Esophagus muscularis mucosa (tissue), 4 donors: Measurements from ENCODE around the gene CRKL. TPM values are rescaled to one million over a fixed set of nuclear protein-coding genes. Genes with fewer than 3 reads are reported as not detected.
"Not testable (repeated sequence)": the region's sequence is repeated elsewhere in the genome, so short reads cannot be mapped to it uniquely, and the experiment has no call there.

Experiments
- DNase-seq: peaks from one replicate; pipeline ENCODE4 v3.0.0-alpha.2; 2017; ENCODE audit errors: extremely low spot score
- H3K27ac ChIP-seq, 4 donors: fragments of 200-600 bp; sonication (generic); replicated peaks in 1 of 4; 1 replicate in 3 of 4; 2 replicates in 1 of 4; pipeline ENCODE4 v1.5.1; 2016 to 2019; ENCODE audit warnings: mild to moderate bottlenecking in 1 of 4
- H3K27me3 ChIP-seq, 4 donors: fragments of 200-600 bp; sonication (generic); one replicate each; pipeline versions ENCODE4 v1.5.1 to v1.6.0; 2016 to 2019
- H3K36me3 ChIP-seq, 4 donors: fragments of 200-600 bp; sonication (generic); one replicate each; pipeline ENCODE4 v1.5.1; 2016 to 2019
- H3K4me1 ChIP-seq, 4 donors: fragments of 200-600 bp; sonication (generic); one replicate each; pipeline ENCODE4 v1.5.1; 2016 to 2019
- H3K4me3 ChIP-seq, 4 donors: fragments of 200-600 bp; sonication (generic); 1 replicate in 2 of 4; 2 replicates in 2 of 4; pipeline ENCODE4 v1.5.1; 2016 to 2019; ENCODE audit warnings: mild to moderate bottlenecking in 4 of 4, moderate library complexity in 1 of 4
- H3K9me3 ChIP-seq, 4 donors: fragments of 200-600 bp; sonication (generic); 1 replicate in 3 of 4; 2 replicates in 1 of 4; pipeline ENCODE4 v1.5.1; 2016 to 2019
- CTCF ChIP-seq, 3 experiments: fragments of 200-600 bp in 2 of 3; fragments of 450-650 bp in 1 of 3; sonication (generic) in 2 of 3; IDR thresholded peaks; one replicate each; pipeline ENCODE4 v1.5.1; 2017 to 2019; ENCODE audit warnings: antibody characterized with exemption in 3 of 3, mild to moderate bottlenecking in 2 of 3, moderate library complexity in 1 of 3
- EP300 ChIP-seq: sonication (generic); formaldehyde crosslinking; IDR thresholded peaks from one replicate; pipeline ENCODE4 v1.6.1; 2017; ENCODE audit warnings: antibody characterized with exemption
- POLR2A ChIP-seq: fragments of 450-650 bp; IDR thresholded peaks from one replicate; pipeline ENCODE4 v1.6.1; 2017; ENCODE audit warnings: antibody characterized with exemption, moderate library complexity, mild to moderate bottlenecking, low read depth
- POLR2AphosphoS5 ChIP-seq, 2 donors: sonication (generic); formaldehyde crosslinking; IDR thresholded peaks; one replicate each; pipeline ENCODE4 v1.6.1; 2017; ENCODE audit warnings: antibody characterized with exemption in 2 of 2
- WGBS: methylation state at CpG from one replicate; pipeline ENCODE4 v1.1.5; 2018; 5-methylcytosine and 5-hydroxymethylcytosine counted together
- intact Hi-C: fragments of 100-400 bp; cut with DNase I; formaldehyde crosslinking; loops from one replicate; pipeline ENCODE4 v1.15.1; 2023
- total RNA-seq, 4 donors: library from RNA; depleted of rRNA; stranded (reverse); fragments of >200 nt; gene quantifications; one replicate each; pipeline versions ENCODE4 v1.1.0 to v1.2.1, GENCODE V29; 2016

CRKL gene
- total RNA-seq, 4 donors from 2014 or later, result 34.9 to 56.2 (median 47.9) TPM

GRCh38 chr22:20927940-20928572 lies 10.8 kb downstream of the CRKL start:
- WGBS, result 84% methylated on average over 4 of the region's 4 CpGs
- Histone ChIP-seq H3K4me1 (peaks cover 20 to 76% (median 59%) of the 10 kb centered on the region in 4 donors), H3K9me3 (no peaks in the 10 kb centered on the region), H3K36me3 (peaks cover 0 to 1% (median 0%) of the 10 kb centered on the region in 4 donors), H3K27me3 (no peaks in the 10 kb centered on the region), H3K4me3 (no peak overlapping the region), H3K27ac (no peak overlapping the region)
- TF ChIP-seq POLR2AphosphoS5 (IDR thresholded peaks at IDR 0.05) (no peak), CTCF (IDR thresholded peaks at IDR 0.05) (no peak), EP300 (no peak), POLR2A (no peak)
- DNase-seq, result no peak
- intact Hi-C loops, result no loop called here

GRCh38 chr22:20928573-20928967 lies 11.4 kb downstream of the CRKL start:
- Histone ChIP-seq H3K36me3 (peaks cover 0 to 5% (median 0%) of the 10 kb centered on the region in 4 donors), H3K4me1 (peaks cover 20 to 77% (median 54%) of the 10 kb centered on the region in 4 donors), H3K27me3 (no peaks in the 10 kb centered on the region), H3K4me3 (no peak overlapping the region), H3K9me3 (no peaks in the 10 kb centered on the region), H3K27ac (no peak overlapping the region)
- 88% methylated on average over 4 of the region's 4 CpGs for WGBS
- intact Hi-C loops, result no loop called here
- TF ChIP-seq POLR2AphosphoS5 (IDR thresholded peaks at IDR 0.05) (no peak), EP300 (no peak), POLR2A (no peak), CTCF (IDR thresholded peaks at IDR 0.05) (no peak)
- no peak for DNase-seq

GRCh38 chr22:20930004-20930403 lies 12.8 kb downstream of the CRKL start:
- intact Hi-C loops, result no loop called here
- TF ChIP-seq EP300 (no peak), POLR2AphosphoS5 (IDR thresholded peaks at IDR 0.05) (no peak), POLR2A (no peak), CTCF (IDR thresholded peaks at IDR 0.05) (no peak)
- no peak for DNase-seq

GRCh38 chr22:20930435-20930834 lies 13.2 kb downstream of the CRKL start:
- DNase-seq, result not testable (repeated sequence)

More at GRCh38 chr22:20930004-20930403, 12.8 kb downstream of the CRKL start:
- Histone ChIP-seq H3K4me1 (peaks cover 20 to 68% (median 47%) of the 10 kb centered on the region in 4 donors), H3K9me3 (no peaks in the 10 kb centered on the region), H3K4me3 (no peak overlapping the region), H3K36me3 (peaks cover 5 to 19% (median 10%) of the 10 kb centered on the region in 4 donors), H3K27me3 (no peaks in the 10 kb centered on the region), H3K27ac (no peak overlapping the region)
- 91% methylated on average over 1 of the region's 1 CpG for WGBS

GRCh38 chr22:20931126-20931654 lies 14.0 kb downstream of the CRKL start:
- intact Hi-C loops, result no loop called here
- no peak for TF ChIP-seq POLR2AphosphoS5 (IDR thresholded peaks at IDR 0.05)
- TF ChIP-seq EP300, result no peak
- TF ChIP-seq CTCF (IDR thresholded peaks at IDR 0.05), result no peak
- no peak for TF ChIP-seq POLR2A
- no peak for DNase-seq
- Histone ChIP-seq H3K27ac (no peak overlapping the region), H3K9me3 (no peaks in the 10 kb centered on the region), H3K4me3 (no peak overlapping the region), H3K27me3 (no peaks in the 10 kb centered on the region), H3K36me3 (peaks cover 5 to 31% (median 19%) of the 10 kb centered on the region in 4 donors), H3K4me1 (peaks cover 17 to 65% (median 44%) of the 10 kb centered on the region in 4 donors)
- WGBS, result 74% methylated on average over 4 of the region's 4 CpGs

More at GRCh38 chr22:20930435-20930834, 13.2 kb downstream of the CRKL start:
- H3K4me1 ChIP-seq, result peaks cover 20 to 66% (median 44%) of the 10 kb centered on the region in 4 donors
- H3K4me3 ChIP-seq, H3K9me3 ChIP-seq, H3K27me3 ChIP-seq, intact Hi-C loops, H3K27ac ChIP-seq: not testable (repeated sequence)
- H3K36me3 ChIP-seq, result peaks cover 5 to 23% (median 13%) of the 10 kb centered on the region in 4 donors
- WGBS, result 96% methylated on average over 12 of the region's 12 CpGs
